GM18507 (cell line): ENCODE results near the gene P2RX5.
A peak's percentile ranks its signal among the peaks of the same experiment; 100 is the strongest.

Experiments
- DNase-seq: peaks from one replicate; pipeline ENCODE4 v3.0.0; 2011; ENCODE audit warnings: low read depth; ENCODE audit not compliant: insufficient read length; ENCODE audit errors: extremely low spot score
- FAIRE-seq: peaks from 2 replicates; lab custom pipeline; 2011; peaks lifted over from hg19 to GRCh38; lab: Jason Lieb, UNC

Gene P2RX5

DNA sequence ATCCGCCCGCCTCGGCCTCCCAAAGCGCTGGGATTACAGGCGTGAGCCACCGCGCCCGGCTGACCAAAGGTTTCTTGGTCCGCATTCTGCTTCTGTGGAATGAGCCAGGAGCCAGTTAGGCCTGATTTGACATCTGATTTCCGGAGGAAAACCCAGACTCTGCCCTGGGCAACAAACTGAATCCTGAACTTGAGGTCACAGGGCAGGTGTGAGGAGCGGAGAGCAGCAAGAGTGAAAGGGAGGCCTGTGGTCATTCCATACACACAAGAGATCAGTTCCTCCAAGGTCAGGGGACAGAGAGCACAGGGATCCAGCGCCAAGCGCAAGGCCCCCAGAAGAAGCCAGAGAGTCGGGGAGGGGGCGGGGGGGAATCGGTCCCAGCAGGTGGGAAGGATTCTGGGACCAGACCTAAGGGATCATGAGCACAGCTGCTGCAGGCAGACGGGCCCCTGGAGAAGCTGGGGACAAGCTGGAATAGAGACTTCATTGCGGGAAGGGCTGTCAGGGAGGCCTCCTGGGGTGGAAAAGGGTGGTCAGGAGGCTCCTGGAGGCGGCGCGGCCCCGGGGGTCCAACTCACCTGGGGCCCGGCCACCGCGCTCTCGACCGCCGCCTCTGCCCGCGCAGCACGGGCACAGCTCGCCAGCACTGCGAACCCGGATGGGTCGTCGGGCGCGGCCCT, 60.3 kb downstream of the P2RX5 start:
- DNase-seq: no peak
- peak; percentile 59 for FAIRE-seq

DNA sequence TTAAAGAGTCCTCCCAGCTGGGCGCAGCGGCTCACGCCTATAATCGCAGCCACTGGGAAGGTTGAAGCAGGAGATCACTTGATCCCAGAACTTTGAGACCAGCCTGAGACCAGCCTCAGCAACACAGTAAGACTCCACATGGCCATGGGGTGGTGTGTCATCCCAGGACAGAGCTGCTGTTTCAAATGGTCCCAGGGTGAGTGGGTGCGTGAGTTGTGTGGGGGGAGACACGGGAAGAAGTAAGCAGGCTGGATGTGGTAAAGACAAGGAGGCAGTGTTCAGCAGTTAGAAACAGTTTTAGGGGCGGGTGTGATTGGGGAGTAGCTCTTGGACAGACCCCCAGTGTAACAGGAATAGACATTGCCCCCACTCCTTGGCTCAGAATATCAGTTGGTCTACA, 63.7 kb downstream of the P2RX5 start:
- no peak for FAIRE-seq

GRCh38 chr17:3630781-3631180, 65.2 kb downstream of the P2RX5 start:
- DNase-seq: no peak
- no peak for FAIRE-seq

More for the DNA sequence above, 63.7 kb downstream of the P2RX5 start:
- DNase-seq: no peak

- DNase-seq: no peak
- no peak for FAIRE-seq
Measured at GRCh38 chr17:3627769-3628167, 68.2 kb downstream of the P2RX5 start.

GRCh38 chr17:3626831-3627768, 68.9 kb downstream of the P2RX5 start:
- DNase-seq: no peak
- no peak for FAIRE-seq
